NCI-H82 (cell line): Measurements from ENCODE around the gene NEURL1.
A peak's percentile ranks its signal among the peaks of the same experiment; 100 is the strongest.
"Not testable (repeated sequence)": the region's sequence is repeated elsewhere in the genome, so short reads cannot be mapped to it uniquely, and the experiment has no call there.

ENCODE experiments used
- DNase-seq: peaks from one replicate; lab custom pipeline; 2025; lab: John Stamatoyannopoulos, UW

NEURL1 gene

GRCh38 chr10:103495321-103495720 is 1.8 kb downstream of the NEURL1 start:
- no peak for DNase-seq

- DNase-seq, result no peak
Observed at GRCh38 chr10:103497161-103497915, 3.8 kb downstream of the NEURL1 start.

DNA sequence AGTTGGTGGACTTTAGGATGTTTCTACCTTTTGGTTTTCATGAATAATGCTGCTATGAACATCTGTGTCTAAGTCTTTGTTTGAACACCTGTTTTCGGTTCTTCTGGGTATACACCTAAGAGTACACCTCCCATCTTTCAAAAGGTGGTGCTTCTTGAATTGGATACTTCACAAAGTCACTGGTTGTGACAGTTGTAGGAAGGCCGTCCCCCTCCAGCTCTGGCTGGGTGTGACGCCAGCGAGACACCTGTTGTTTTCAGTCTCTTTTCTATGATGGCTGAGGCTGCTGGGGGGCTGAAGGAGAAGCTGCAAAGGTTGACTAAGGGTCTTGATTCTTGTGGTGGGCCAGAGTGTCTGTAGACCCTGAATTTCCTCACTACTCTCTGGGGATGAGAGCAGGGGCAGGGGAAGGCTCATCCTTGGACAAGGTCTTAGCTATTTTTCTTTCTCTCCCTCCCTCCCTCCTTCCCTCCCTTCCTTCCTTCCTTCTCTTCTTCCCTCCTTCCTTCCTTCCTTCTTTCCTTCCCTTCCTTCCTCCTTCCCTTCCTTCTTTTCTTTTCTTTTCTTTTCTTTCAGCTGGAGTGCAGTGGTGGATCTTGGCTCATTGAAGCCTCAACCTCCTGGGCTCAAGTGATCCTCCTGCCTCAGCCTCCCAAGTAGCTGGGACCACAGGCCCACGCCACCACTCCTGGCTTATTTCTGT is 5.6 kb downstream of the NEURL1 start:
- DNase-seq, result no peak

GRCh38 chr10:103499881-103500280 is 6.4 kb downstream of the NEURL1 start:
- DNase-seq, result peak; percentile 40

GRCh38 chr10:103500481-103500880 is 7.0 kb downstream of the NEURL1 start:
- DNase-seq, result no peak

- DNase-seq, result no peak
Observed at GRCh38 chr10:103501186-103501585, 7.7 kb downstream of the NEURL1 start.

GRCh38 chr10:103502849-103503660 is 9.6 kb downstream of the NEURL1 start:
- peak; percentile 46 for DNase-seq

DNA sequence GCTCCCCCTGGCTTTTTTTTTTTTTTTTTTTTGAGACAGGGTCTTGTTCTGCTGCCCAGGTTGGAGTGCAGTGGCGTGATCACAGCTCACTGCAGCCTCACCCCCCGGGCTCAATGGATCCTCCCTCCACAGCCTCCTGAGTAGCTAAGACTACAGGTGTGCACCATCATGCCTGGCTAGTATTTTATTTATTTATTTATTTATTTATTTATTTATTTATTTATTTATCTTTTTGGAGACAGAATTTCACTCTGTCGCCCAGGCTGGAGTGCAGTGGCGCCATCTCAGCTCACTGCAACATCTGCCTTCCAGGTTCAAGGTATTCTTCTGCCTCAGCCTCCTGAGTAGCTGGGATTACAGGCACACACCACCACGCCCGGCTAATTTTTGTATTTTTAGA is 10.3 kb downstream of the NEURL1 start:
- DNase-seq, result not testable (repeated sequence)

- DNase-seq, result no peak
Observed at GRCh38 chr10:103504181-103504783, 10.8 kb downstream of the NEURL1 start.

GRCh38 chr10:103506061-103506460 is 12.6 kb downstream of the NEURL1 start:
- DNase-seq, result no peak

DNA sequence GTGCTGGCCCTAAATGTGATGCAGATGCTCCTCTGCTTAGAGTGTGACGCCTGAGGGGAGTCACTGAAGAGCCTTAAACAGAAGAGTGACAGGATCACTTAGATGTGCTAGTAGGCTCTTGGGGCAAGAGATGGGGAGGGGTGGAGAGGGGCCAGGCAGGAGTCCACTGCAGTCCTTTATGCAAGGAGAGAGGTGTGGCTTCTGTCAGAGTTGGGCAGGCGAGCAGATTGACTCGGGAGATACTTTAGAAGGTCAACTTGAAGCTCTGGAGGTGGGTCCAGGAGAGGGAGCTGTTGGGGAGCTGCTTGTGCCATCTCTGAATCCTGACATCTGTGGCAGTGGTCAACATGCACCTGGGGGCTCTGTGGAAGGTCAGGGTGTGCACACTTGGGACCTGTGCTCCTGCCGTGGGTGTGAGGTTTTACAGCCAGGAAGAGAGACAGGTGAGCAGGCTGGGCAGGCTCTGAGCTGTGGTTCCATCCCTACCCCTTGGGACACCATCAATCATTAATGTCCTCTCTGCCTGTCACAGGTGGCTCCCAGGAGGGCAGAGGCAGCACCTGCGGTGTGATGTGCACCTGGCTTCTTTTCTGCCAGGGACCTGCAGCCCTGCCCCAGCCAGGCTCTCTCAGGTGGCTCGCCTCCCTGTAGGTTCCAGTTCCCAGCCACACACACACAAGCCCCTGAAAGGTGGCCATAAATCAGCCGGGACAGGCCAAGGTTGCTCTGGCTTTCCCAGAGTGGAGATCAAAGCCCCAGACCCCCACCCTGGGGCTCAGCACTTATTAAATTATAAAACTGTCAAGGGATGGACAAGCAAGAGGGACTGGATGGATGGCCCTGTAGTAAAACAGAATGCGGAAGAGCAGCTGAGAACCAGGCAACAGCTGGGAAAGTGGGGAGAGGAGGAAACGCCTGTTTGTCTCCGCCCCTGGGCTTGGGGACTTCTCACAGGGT is 14.0 kb downstream of the NEURL1 start:
- no peak for DNase-seq

DNA sequence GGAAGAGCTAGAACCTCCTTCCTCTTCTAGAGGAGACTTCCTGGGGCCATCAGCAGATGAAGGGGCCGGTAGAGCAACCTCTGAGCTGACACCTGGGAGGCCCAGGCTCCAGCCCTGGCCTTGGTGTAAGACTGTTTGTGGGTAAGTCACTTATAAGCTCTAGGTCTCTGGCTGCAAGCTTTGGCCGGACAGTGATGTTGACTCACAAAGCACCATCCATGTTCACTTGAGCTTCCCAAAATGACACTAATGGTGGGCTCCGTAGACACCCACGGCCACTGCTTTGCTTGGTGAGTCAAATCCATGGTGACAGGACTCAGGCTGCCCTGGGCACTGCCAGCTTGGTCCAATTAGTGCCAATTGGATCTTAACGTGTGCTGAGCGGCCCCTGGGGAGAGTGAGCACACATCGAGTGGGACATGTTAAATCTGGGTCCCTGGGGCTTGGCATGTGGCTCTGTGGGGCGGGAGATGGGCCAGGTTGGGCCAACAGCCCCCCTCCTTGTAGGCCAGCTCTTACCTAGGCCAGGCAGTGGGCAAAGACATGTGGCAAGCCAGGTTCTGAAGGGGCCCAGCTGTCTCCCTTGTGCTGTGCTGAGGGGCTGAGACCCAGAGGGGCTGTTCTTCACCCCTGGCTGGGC is 16.7 kb downstream of the NEURL1 start:
- no peak for DNase-seq

DNA sequence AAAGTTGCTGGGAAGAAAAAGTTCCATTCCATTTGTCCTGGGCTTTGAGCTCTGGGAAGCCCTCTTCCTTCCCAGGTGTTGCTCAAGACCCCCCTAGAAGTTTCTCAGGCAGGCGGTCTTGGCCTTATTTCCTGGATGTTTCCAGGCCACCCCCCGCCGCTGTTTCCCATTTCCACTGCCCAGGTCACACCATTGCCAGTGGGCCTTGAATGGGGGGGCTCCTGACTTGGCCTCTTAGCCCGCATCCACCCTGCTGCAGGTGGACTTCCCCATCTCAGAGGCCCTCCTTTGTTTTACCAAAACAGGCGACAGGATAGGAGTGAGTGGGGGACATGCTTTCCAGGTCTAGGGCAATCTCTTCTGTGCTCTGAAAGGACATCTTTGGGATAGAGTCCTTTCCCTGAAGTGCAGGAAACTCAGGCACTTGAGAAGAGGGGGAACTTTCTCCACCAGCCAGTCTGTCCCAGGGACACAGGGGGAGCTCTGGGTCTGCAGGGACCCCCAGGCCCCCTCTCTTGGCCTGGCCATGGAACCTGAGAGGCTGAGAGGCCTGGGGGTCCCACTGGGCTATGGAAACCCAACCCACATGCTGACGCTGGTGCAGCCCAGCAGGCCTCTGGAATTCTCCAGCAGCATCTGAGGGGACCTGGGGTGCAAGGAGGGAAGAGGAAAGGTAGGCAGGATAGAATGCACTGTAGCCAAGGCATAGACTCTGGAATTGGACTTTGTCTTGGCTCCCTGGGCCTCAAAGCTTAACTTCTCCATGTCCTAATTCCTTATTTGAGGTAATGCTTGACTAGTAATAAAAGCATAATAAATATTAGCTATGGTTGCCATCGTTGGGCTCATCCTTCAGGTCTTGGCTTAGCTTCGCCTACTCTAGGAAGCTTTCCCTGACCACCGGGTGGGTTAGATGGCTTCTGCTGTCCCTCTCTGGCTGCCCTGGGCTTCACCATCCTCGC is 17.6 kb downstream of the NEURL1 start:
- no peak for DNase-seq

- DNase-seq, result no peak
Observed at GRCh38 chr10:103512166-103512565, 18.7 kb downstream of the NEURL1 start.

GRCh38 chr10:103512591-103513379 is 19.3 kb downstream of the NEURL1 start:
- no peak for DNase-seq

DNA sequence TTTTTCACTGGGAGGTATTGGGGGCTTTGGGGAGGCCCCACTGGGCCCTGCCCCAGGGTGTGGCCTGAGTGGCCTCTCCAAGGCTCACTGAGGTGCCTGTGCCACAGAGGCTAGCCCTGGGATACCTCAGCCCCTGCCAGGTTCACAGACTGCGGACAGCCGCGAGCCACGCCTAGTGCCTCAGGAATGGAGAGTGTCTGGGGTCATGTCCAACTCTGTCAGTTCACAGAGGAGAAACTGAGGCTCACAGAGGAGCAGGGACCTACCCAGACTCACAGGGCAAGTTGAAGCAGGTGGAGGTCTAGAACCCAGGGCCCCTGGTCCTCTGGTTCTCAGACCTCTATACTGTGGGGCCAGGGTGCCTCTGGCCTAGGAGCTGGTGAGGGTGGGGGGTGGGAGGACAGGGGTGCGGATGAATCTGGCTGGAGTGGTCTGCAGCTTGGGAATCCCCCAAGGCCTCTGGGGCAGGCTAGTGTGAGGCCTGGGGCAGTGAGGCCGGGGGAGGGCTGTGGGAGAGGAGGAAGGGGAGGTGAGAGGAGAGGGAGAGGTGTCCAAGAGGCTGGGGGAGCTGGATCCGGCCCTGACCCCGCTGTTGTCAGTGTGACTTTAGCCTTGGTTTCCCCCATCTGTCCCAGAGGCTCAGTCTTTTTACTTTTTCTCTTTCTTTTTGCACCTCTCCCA is 20.0 kb downstream of the NEURL1 start:
- no peak for DNase-seq

DNA sequence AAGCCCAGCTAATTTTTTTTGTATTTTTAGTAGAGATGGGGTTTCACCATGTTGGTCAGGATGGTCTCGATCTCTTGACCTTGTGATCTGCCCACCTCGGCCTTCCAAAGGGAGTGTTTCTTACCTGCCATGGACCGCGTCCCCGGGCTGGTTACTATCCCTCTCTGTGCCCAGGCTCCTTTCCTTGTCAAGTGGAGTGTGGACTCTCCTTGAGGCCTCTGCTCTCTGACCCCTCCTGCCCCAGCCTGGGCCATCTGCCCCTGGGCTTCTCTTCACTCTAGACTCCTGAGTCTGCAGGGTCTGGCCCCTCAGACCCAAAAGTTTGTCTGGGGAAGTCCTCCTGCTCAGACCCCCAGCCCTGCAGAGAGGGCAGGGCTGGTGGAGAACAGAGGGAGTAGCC is 20.7 kb downstream of the NEURL1 start:
- no peak for DNase-seq
